ENCODE measurements around the gene ING4.

DNA sequence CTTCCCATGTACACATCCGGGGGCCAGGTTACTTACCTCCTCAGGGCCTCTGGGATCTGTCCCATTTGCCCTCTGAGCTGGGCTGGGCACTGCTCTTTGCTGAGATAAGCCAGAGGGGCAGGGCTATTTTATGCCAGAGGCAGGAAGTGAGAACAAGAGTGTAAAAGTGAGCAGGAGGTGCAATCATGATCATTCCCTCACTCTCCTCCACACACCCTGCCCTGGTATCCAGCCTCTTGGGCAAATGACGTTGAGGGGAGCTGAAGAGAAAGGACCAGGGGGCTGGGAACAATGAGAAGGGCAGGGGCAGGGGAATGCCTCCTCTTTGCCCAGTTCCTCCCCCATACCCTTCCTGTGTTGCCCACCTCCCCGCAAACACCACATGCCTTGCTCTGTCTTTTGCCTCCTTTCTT, 31.4 kb downstream of the ING4 start:
- TF ChIP-seq CTCF (IDR thresholded peaks at IDR 0.05) (no peak), POLR2A (IDR thresholded peaks at IDR 0.05) (no peak)

Measured in adrenal gland (tissue), 5 donors.